Right lobe of liver (tissue), 6 donors: ENCODE results near the gene CEP72. TPM values are rescaled to one million over a fixed set of nuclear protein-coding genes. Genes with fewer than 3 reads are reported as not detected.

Experiments used
- ATAC-seq, 4 donors: fragments of 200-7000 bp; cut with Tn5 transposase; one replicate each; pipeline ENCODE4 v1.9.1; 2020; ENCODE audit warnings: mild to moderate bottlenecking in 4 of 4, moderate library complexity in 4 of 4
- DNase-seq, 3 donors: peaks; one replicate each; pipeline ENCODE4 v3.0.0-alpha.2; 2020
- H3K27ac ChIP-seq, 3 donors: fragments of 200-600 bp; one replicate each; pipeline ENCODE4 v1.8.0; 2022
- H3K27me3 ChIP-seq, 2 donors: fragments of 200-600 bp; one replicate each; pipeline ENCODE4 v1.8.0; 2022
- H3K36me3 ChIP-seq, 4 donors: fragments of 200-600 bp; sonication (generic) in 1 of 4; one replicate each; pipeline versions ENCODE4 v1.5.1 to v1.8.0; 2017 to 2022; ENCODE audit warnings: control low read depth in 1 of 4
- H3K4me1 ChIP-seq, 4 donors: fragments of 200-600 bp; sonication (generic) in 1 of 4; one replicate each; pipeline versions ENCODE4 v1.5.1 to v1.8.0; 2017 to 2022; ENCODE audit warnings: control low read depth in 1 of 4
- H3K4me3 ChIP-seq, 3 donors: fragments of 200-600 bp; one replicate each; pipeline ENCODE4 v1.8.0; 2022
- H3K9me3 ChIP-seq, 4 donors: fragments of 200-600 bp; sonication (generic) in 1 of 4; one replicate each; pipeline versions ENCODE4 v1.5.1 to v1.8.0; 2017 to 2022; ENCODE audit warnings: control low read depth in 1 of 4
- CTCF ChIP-seq, 4 donors: fragments of 200-600 bp in 3 of 4; fragments of 450-650 bp in 1 of 4; IDR thresholded peaks; one replicate each; pipeline versions ENCODE4 v1.5.1 to v1.8.0; 2016 to 2022; ENCODE audit warnings: antibody characterized with exemption in 4 of 4, mild to moderate bottlenecking in 2 of 4
- POLR2A ChIP-seq: fragments of 450-650 bp; IDR thresholded peaks from one replicate; pipeline ENCODE4 v1.6.1; 2017; ENCODE audit warnings: antibody characterized with exemption, mild to moderate bottlenecking
- WGBS: methylation state at CpG from one replicate; pipeline ENCODE4 v1.1.6; 2018; ENCODE audit warnings: low coverage, low lambda C conversion rate; ENCODE audit not compliant: insufficient coverage; ENCODE audit errors: missing lambda C conversion rate; 5-methylcytosine and 5-hydroxymethylcytosine counted together
- intact Hi-C, 2 donors: fragments of 100-400 bp; cut with DNase I; formaldehyde crosslinking; loops; one replicate each; pipeline versions ENCODE4 v1.11.2 to v1.14.1; 2022
- total RNA-seq, 6 experiments: library from RNA; depleted of rRNA in 2 of 6; stranded (reverse); fragments of >200 nt in 2 of 6; fragmentation: NEBNext Ultra II Directional in 3 of 6; extraction: Animal tissue kit (Norgen Biotek cat#: 25700) in 3 of 6; gene quantifications; one replicate each; pipeline versions ENCODE4 v1.1.0 to v1.2.4, GENCODE V29; 2016 to 2023
- donor health status: DM: no; HTN: yes; CAD: no.
- donor health status: DM: no; HTN: no; CAD: no.
- donor health status: DM: no; HTN: no; CAD: no.
- donor health status: DM: no; HTN: yes; CAD: no.
- donor health status: DM: no; HTN: yes; CAD: no.

The CEP72 gene
- total RNA-seq, 6 experiments from 2014 or later: 3.4 to 6.0 (median 4.2) TPM

GRCh38 chr5:655406-655805 lies 43.3 kb downstream of the CEP72 start:
- Histone ChIP-seq H3K36me3 (no peaks in the 10 kb centered on the region), H3K27me3 (no peaks in the 10 kb centered on the region), H3K4me3 (no peak overlapping the region), H3K9me3 (no peaks in the 10 kb centered on the region), H3K27ac (no peak overlapping the region), H3K4me1 (no peaks in the 10 kb centered on the region)
- WGBS: 94% methylated on average over 6 of the region's 13 CpGs
- intact Hi-C loops: no loop called here
- no peak for ATAC-seq
- TF ChIP-seq POLR2A: no peak
- DNase-seq: no peak

GRCh38 chr5:657570-657969 lies 45.4 kb downstream of the CEP72 start:
- TF ChIP-seq POLR2A (no peak), CTCF (IDR thresholded peaks at IDR 0.05) (no peak)
- H3K36me3 ChIP-seq: no peaks in the 10 kb centered on the region
- WGBS: no CpG with 5 or more reads among the region's 6 CpGs
- intact Hi-C loops: no loop called here
- H3K27me3 ChIP-seq: no peaks in the 10 kb centered on the region
- no peak overlapping the region for H3K27ac ChIP-seq
- ATAC-seq: peak in 1 of 4 donors; percentile 62
- peak in 1 of 3 donors; percentile 16 for DNase-seq
- H3K4me1 ChIP-seq: no peaks in the 10 kb centered on the region
- no peaks in the 10 kb centered on the region for H3K9me3 ChIP-seq
- no peak overlapping the region for H3K4me3 ChIP-seq

- DNase-seq (peak in 1 of 3 donors; percentile 33), ATAC-seq (peak in 2 of 4 donors; percentile 13 to 14)
- Histone ChIP-seq H3K4me1 (no peaks in the 10 kb centered on the region), H3K36me3 (no peaks in the 10 kb centered on the region), H3K27ac (no peak overlapping the region), H3K4me3 (no peak overlapping the region), H3K9me3 (no peaks in the 10 kb centered on the region), H3K27me3 (no peaks in the 10 kb centered on the region)
- WGBS: 100% methylated on average over 4 of the region's 5 CpGs
- intact Hi-C loops: no loop called here
- no peak for TF ChIP-seq POLR2A
- no peak for TF ChIP-seq CTCF (IDR thresholded peaks at IDR 0.05)
Measured at GRCh38 chr5:658103-658502, 46.0 kb downstream of the CEP72 start.

- no peaks in the 10 kb centered on the region for H3K9me3 ChIP-seq
- H3K27ac ChIP-seq: no peak overlapping the region
- ATAC-seq: no peak
- no peaks in the 10 kb centered on the region for H3K27me3 ChIP-seq
- no peak for TF ChIP-seq POLR2A
- TF ChIP-seq CTCF (IDR thresholded peaks at IDR 0.05): no peak
- intact Hi-C loops: no loop called here
- DNase-seq: no peak
- no peaks in the 10 kb centered on the region for H3K36me3 ChIP-seq
- H3K4me3 ChIP-seq: no peak overlapping the region
- WGBS: 92% methylated on average over 11 of the region's 16 CpGs
- H3K4me1 ChIP-seq: peaks cover 0 to 5% (median 2%) of the 10 kb centered on the region in 4 donors
Measured at GRCh38 chr5:659496-660263, 47.5 kb downstream of the CEP72 start.

GRCh38 chr5:660491-661030 lies 48.4 kb downstream of the CEP72 start:
- no peak for ATAC-seq
- intact Hi-C loops: no loop called here
- no peaks in the 10 kb centered on the region for H3K9me3 ChIP-seq

More at GRCh38 chr5:660491-661030, 48.4 kb downstream of the CEP72 start:
- no peaks in the 10 kb centered on the region for H3K27me3 ChIP-seq
- peak; percentile 12 to 39 (median 33) for DNase-seq
- H3K4me1 ChIP-seq: peaks cover 0 to 6% (median 2%) of the 10 kb centered on the region in 4 donors
- 100% methylated on average over 9 of the region's 11 CpGs for WGBS
- H3K36me3 ChIP-seq: no peaks in the 10 kb centered on the region
- no peak overlapping the region for H3K4me3 ChIP-seq
- TF ChIP-seq CTCF (IDR thresholded peaks at IDR 0.05) (no peak), POLR2A (no peak)
- H3K27ac ChIP-seq: no peak overlapping the region
